Measurements from ENCODE around the gene KDM4D.

Gene KDM4D

GRCh38 chr11:94938095-94939055 is 35.1 kb upstream of the KDM4D start:
- Histone ChIP-seq H3K36me3 (ENCODE audit: insufficient read depth, low read length) (no peaks in the 10 kb centered on the region), H3K9ac (ENCODE audit: low read depth, low read length) (no peak overlapping the region), H3K4me1 (ENCODE audit: insufficient read depth, low read length) (peaks cover 22% of the 10 kb centered on the region), H3K9me3 (ENCODE audit: control insufficient read depth, insufficient read depth, low read length) (no peaks in the 10 kb centered on the region)

- no peaks in the 10 kb centered on the region for H3K9me3 ChIP-seq (ENCODE audit: control insufficient read depth, insufficient read depth, low read length)
- no peak overlapping the region for H3K9ac ChIP-seq (ENCODE audit: low read depth, low read length)
- peaks cover 13% of the 10 kb centered on the region for H3K4me1 ChIP-seq (ENCODE audit: insufficient read depth, low read length)
- no peaks in the 10 kb centered on the region for H3K36me3 ChIP-seq (ENCODE audit: insufficient read depth, low read length)
These were observed 34.2 kb upstream of the KDM4D start for GRCh38 chr11:94939346-94939745.

- Histone ChIP-seq H3K4me1 (ENCODE audit: insufficient read depth, low read length) (no peaks in the 10 kb centered on the region), H3K9me3 (ENCODE audit: control insufficient read depth, insufficient read depth, low read length) (no peaks in the 10 kb centered on the region), H3K9ac (ENCODE audit: low read depth, low read length) (no peak overlapping the region), H3K36me3 (ENCODE audit: insufficient read depth, low read length) (no peaks in the 10 kb centered on the region)
These were observed 32.4 kb upstream of the KDM4D start for GRCh38 chr11:94941131-94941530.

GRCh38 chr11:94946812-94947211 is 26.7 kb upstream of the KDM4D start:
- Histone ChIP-seq H3K9ac (ENCODE audit: low read depth, low read length) (no peak overlapping the region), H3K4me1 (ENCODE audit: insufficient read depth, low read length) (0 out of 2 replicates have a peak, but pooled peaks cover 3% of the 10 kb centered on the region), H3K9me3 (ENCODE audit: control insufficient read depth, insufficient read depth, low read length) (no peaks in the 10 kb centered on the region), H3K36me3 (ENCODE audit: insufficient read depth, low read length) (no peaks in the 10 kb centered on the region)

GRCh38 chr11:94948070-94948617 is 25.4 kb upstream of the KDM4D start:
- Histone ChIP-seq H3K9ac (ENCODE audit: low read depth, low read length) (no peak overlapping the region), H3K4me1 (ENCODE audit: insufficient read depth, low read length) (0 out of 2 replicates have a peak, but pooled peaks cover 3% of the 10 kb centered on the region), H3K36me3 (ENCODE audit: insufficient read depth, low read length) (no peaks in the 10 kb centered on the region), H3K9me3 (ENCODE audit: control insufficient read depth, insufficient read depth, low read length) (no peaks in the 10 kb centered on the region)

GRCh38 chr11:94954753-94955152 is 18.8 kb upstream of the KDM4D start:
- H3K9ac ChIP-seq (ENCODE audit: low read depth, low read length) = no peak overlapping the region
- H3K36me3 ChIP-seq (ENCODE audit: insufficient read depth, low read length) = no peaks in the 10 kb centered on the region
- H3K9me3 ChIP-seq (ENCODE audit: control insufficient read depth, insufficient read depth, low read length) = no peaks in the 10 kb centered on the region
- no peaks in the 10 kb centered on the region for H3K4me1 ChIP-seq (ENCODE audit: insufficient read depth, low read length)

- no peaks in the 10 kb centered on the region for H3K9me3 ChIP-seq (ENCODE audit: control insufficient read depth, insufficient read depth, low read length)
These were observed 16.5 kb upstream of the KDM4D start for GRCh38 chr11:94956963-94957362.

GRCh38 chr11:94958121-94958696 is 15.3 kb upstream of the KDM4D start:
- H3K9ac ChIP-seq (ENCODE audit: low read depth, low read length) = no peak overlapping the region

More at GRCh38 chr11:94956963-94957362, 16.5 kb upstream of the KDM4D start:
- Histone ChIP-seq H3K4me1 (ENCODE audit: insufficient read depth, low read length) (no peaks in the 10 kb centered on the region), H3K9ac (ENCODE audit: low read depth, low read length) (no peak overlapping the region), H3K36me3 (ENCODE audit: insufficient read depth, low read length) (peaks cover 3% of the 10 kb centered on the region; the same call in 1 of the 2 replicates)

GRCh38 chr11:94959179-94959578 is 14.3 kb upstream of the KDM4D start:
- no peak overlapping the region for H3K9ac ChIP-seq (ENCODE audit: low read depth, low read length)
- peaks cover 12% of the 10 kb centered on the region; the same call in 1 of the 2 replicates for H3K36me3 ChIP-seq (ENCODE audit: insufficient read depth, low read length)
- H3K4me1 ChIP-seq (ENCODE audit: insufficient read depth, low read length) = no peaks in the 10 kb centered on the region
- no peaks in the 10 kb centered on the region for H3K9me3 ChIP-seq (ENCODE audit: control insufficient read depth, insufficient read depth, low read length)

More at GRCh38 chr11:94958121-94958696, 15.3 kb upstream of the KDM4D start:
- H3K9me3 ChIP-seq (ENCODE audit: control insufficient read depth, insufficient read depth, low read length) = no peaks in the 10 kb centered on the region
- H3K4me1 ChIP-seq (ENCODE audit: insufficient read depth, low read length) = no peaks in the 10 kb centered on the region
- H3K36me3 ChIP-seq (ENCODE audit: insufficient read depth, low read length) = peaks cover 8% of the 10 kb centered on the region; the same call in 1 of the 2 replicates

GRCh38 chr11:94960488-94960887 is 13.0 kb upstream of the KDM4D start:
- Histone ChIP-seq H3K9ac (ENCODE audit: low read depth, low read length) (no peak overlapping the region), H3K4me1 (ENCODE audit: insufficient read depth, low read length) (no peaks in the 10 kb centered on the region), H3K9me3 (ENCODE audit: control insufficient read depth, insufficient read depth, low read length) (no peaks in the 10 kb centered on the region), H3K36me3 (ENCODE audit: insufficient read depth, low read length) (peaks cover 16% of the 10 kb centered on the region)

- H3K9ac ChIP-seq (ENCODE audit: low read depth, low read length) = no peak overlapping the region
- H3K9me3 ChIP-seq (ENCODE audit: control insufficient read depth, insufficient read depth, low read length) = no peaks in the 10 kb centered on the region
- H3K36me3 ChIP-seq (ENCODE audit: insufficient read depth, low read length) = peaks cover 22% of the 10 kb centered on the region
- H3K4me1 ChIP-seq (ENCODE audit: insufficient read depth, low read length) = no peaks in the 10 kb centered on the region
These were observed 12.3 kb upstream of the KDM4D start for GRCh38 chr11:94961255-94961654.

GRCh38 chr11:94964934-94965333 is 8.6 kb upstream of the KDM4D start:
- no peaks in the 10 kb centered on the region for H3K4me1 ChIP-seq (ENCODE audit: insufficient read depth, low read length)
- no peaks in the 10 kb centered on the region for H3K9me3 ChIP-seq (ENCODE audit: control insufficient read depth, insufficient read depth, low read length)
- no peak overlapping the region for H3K9ac ChIP-seq (ENCODE audit: low read depth, low read length)
- H3K36me3 ChIP-seq (ENCODE audit: insufficient read depth, low read length) = peaks cover 27% of the 10 kb centered on the region

- Histone ChIP-seq H3K4me1 (ENCODE audit: insufficient read depth, low read length) (peaks cover 4% of the 10 kb centered on the region; the same call in 1 of the 2 replicates), H3K9me3 (ENCODE audit: control insufficient read depth, insufficient read depth, low read length) (no peaks in the 10 kb centered on the region), H3K36me3 (ENCODE audit: insufficient read depth, low read length) (peaks cover 33% of the 10 kb centered on the region), H3K9ac (ENCODE audit: low read depth, low read length) (no peak overlapping the region)
These were observed 5.1 kb upstream of the KDM4D start for GRCh38 chr11:94968334-94968958.

GRCh38 chr11:94972700-94973098 is 810 bp upstream of the KDM4D start:
- Histone ChIP-seq H3K4me1 (ENCODE audit: insufficient read depth, low read length) (peaks cover 4% of the 10 kb centered on the region; the same call in 1 of the 2 replicates), H3K9me3 (ENCODE audit: control insufficient read depth, insufficient read depth, low read length) (no peaks in the 10 kb centered on the region), H3K36me3 (ENCODE audit: insufficient read depth, low read length) (peaks cover 19% of the 10 kb centered on the region), H3K9ac (ENCODE audit: low read depth, low read length) (peak overlapping the region; percentile 95)
